ENCODE results near the gene FAM3D.

GRCh38 chr3:58584690-58585004, 81.9 kb downstream of the FAM3D start:
- TF ChIP-seq FOXP2 (optimal IDR thresholded peaks at IDR 0.05; ENCODE audit: borderline replicate concordance, extremely low read depth, extremely low read length, insufficient read depth) (no peak), SIN3A (IDR thresholded peaks at IDR 0.05; ENCODE audit: borderline replicate concordance, insufficient read depth, low read length) (no peak), POLR2AphosphoS5 (IDR thresholded peaks at IDR 0.05; ENCODE audit: low read depth, low read length) (no peak), TAF1 (IDR thresholded peaks at IDR 0.05; ENCODE audit: borderline replicate concordance, insufficient read depth, low read length) (no peak), REST (IDR thresholded peaks at IDR 0.05; ENCODE audit: insufficient read depth in 1 of 2, low read depth in 2 of 2, low read length in 2 of 2) (no peak)
